Measurements from ENCODE around the gene MYO1F. TPM values are rescaled to one million over a fixed set of nuclear protein-coding genes. Genes with fewer than 3 reads are reported as not detected.
A peak's percentile ranks its signal among the peaks of the same experiment; 100 is the strongest.

MYO1F gene
- total RNA-seq, 1 experiment from 2014 or later = 0.16 TPM

DNA sequence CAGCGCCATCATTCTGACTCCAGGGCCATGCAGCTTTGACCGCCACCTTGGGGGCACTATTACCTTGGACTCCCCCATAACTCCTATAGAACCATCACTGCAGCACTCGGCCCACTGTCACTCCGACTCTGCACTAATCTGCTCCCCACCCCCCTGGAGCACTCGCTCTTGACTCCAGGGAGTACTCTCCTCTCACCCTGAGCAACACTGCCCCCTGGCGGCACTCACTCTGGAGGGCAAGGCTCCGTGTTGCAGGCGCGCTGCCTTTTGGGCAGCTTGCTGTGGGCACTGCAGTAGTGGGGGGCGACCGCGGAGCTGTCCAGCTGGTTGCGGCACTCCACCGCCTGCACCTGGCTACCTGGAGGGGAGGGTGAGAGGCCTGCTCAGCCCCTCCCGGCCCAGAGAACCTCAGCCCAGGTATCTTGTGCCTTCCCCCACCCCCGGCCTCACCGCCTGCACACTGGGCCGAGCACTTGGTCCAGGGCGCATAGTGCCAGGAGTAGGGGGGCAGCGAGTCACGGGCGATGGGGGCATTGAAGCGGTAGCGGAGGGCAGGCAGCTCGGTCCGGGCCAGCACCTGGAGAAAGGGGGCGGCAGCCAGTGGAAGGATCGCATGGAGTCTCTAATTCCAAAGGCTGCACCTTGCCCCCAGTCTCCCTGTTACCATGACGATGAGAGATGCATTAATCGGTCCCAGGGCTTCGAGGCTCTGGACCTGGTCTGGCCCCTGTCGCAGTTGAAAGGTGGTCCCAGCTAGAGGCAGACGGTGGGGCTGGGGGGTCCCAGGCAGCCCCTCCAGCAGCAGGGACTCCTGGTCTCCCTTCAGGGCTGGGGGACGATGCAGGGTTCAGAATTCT is 8.9 kb upstream of the MYO1F start:
- intact Hi-C loops (cut with micrococcal nuclease) = loop anchor here (10.0 kb wide), 1 partner anchor 489 kb away; no protein-coding TSS in a partner anchor

DNA sequence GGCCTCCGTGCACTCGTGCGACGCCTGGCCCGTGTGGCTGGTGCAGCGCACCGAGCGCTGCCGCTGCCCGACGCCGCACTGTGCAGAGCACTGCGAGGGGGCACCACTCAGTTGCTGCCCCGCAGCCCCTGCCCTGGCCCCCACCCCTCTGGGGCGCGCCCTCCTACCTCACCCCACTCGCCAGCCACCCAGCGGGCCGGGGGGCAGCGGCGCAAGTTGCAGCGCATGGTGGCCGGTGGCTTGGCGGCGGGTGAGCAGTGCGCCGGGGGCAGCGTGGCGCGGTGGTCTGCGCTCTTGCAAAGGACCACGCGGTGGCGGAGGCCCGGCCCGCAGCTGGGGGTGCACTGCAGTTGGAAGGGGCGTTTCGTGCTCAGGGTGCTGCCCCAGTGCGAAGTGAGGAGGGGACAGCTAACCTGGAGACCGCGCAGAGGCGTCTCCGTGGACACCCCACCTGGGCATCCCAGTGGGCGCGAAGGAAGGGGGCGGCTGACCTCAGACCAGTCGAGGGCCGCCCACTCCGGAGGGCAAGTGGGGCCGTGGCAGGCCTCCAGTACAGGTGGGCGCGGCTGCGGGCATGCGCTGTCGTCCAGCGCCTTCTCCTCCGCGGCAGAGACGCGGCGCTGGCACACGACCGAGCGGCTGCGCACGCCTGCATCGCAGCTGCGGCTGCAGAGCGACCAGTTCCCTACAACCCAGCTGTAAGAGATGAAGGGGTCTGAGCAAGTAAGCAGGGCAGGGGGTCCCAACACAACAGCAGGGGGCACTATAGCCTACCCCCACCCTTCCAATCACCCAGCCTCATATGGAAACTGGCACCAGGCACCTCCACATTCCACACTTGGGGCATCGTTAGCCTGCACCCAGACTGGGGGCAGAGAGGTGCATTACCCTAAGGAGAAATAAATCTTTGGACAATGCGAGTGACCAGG is 8.0 kb upstream of the MYO1F start:
- POLR2A ChIA-PET = no interaction called here
- Mint-ChIP-seq H3K4me3 (ENCODE audit: unreplicated experiment) (no peak overlapping the region), H3K27me3 (ENCODE audit: insufficient read depth, unreplicated experiment) (peaks cover 10% of the 10 kb centered on the region), H3K36me3 (ENCODE audit: insufficient read depth, unreplicated experiment) (no peaks in the 10 kb centered on the region), H3K27ac (ENCODE audit: low read depth, unreplicated experiment) (no peak overlapping the region), H3K4me1 (ENCODE audit: insufficient read depth, unreplicated experiment) (no peaks in the 10 kb centered on the region), H3K9me3 (ENCODE audit: unreplicated experiment) (no peaks in the 10 kb centered on the region)
- BruUV-seq (replicated peaks) = no TSS peak
- intact Hi-C loops (cut with micrococcal nuclease) = loop anchor here (10.0 kb wide), 1 partner anchor 490 kb away; no protein-coding TSS in a partner anchor
- DNase-seq (ENCODE audit: unreplicated experiment) = no peak
- TF ChIP-seq, protein P1, sequence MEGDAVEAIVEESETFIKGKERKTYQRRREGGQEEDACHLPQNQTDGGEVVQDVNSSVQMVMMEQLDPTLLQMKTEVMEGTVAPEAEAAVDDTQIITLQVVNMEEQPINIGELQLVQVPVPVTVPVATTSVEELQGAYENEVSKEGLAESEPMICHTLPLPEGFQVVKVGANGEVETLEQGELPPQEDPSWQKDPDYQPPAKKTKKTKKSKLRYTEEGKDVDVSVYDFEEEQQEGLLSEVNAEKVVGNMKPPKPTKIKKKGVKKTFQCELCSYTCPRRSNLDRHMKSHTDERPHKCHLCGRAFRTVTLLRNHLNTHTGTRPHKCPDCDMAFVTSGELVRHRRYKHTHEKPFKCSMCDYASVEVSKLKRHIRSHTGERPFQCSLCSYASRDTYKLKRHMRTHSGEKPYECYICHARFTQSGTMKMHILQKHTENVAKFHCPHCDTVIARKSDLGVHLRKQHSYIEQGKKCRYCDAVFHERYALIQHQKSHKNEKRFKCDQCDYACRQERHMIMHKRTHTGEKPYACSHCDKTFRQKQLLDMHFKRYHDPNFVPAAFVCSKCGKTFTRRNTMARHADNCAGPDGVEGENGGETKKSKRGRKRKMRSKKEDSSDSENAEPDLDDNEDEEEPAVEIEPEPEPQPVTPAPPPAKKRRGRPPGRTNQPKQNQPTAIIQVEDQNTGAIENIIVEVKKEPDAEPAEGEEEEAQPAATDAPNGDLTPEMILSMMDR (IDR thresholded peaks at IDR 0.05; ENCODE audit: unreplicated experiment) = no peak
- CTCF ChIA-PET = interaction anchor here (0.6 to 3.3 kb wide), 7 partner anchors 10 to 491 kb away, joined by 3 to 18 read pairs (median 4); no protein-coding TSS in a partner anchor

More for the DNA sequence above, 8.9 kb upstream of the MYO1F start:
- peak; percentile 65 for DNase-seq (ENCODE audit: unreplicated experiment)
- peaks cover 3% of the 10 kb centered on the region for H3K36me3 Mint-ChIP-seq (ENCODE audit: insufficient read depth, unreplicated experiment)
- H3K9me3 Mint-ChIP-seq (ENCODE audit: unreplicated experiment) = no peaks in the 10 kb centered on the region
- no peaks in the 10 kb centered on the region for H3K4me1 Mint-ChIP-seq (ENCODE audit: insufficient read depth, unreplicated experiment)
- POLR2A ChIA-PET = no interaction called here
- BruUV-seq (replicated peaks) = no TSS peak
- TF ChIP-seq, protein P1 (IDR thresholded peaks at IDR 0.05; ENCODE audit: unreplicated experiment) = peak; percentile 59
- no peak overlapping the region for H3K4me3 Mint-ChIP-seq (ENCODE audit: unreplicated experiment)
- CTCF ChIA-PET = interaction anchor here (0.6 to 3.3 kb wide), 14 partner anchors 8 to 590 kb away, joined by 3 to 18 read pairs (median 4); no protein-coding TSS in a partner anchor
- H3K27ac Mint-ChIP-seq (ENCODE audit: low read depth, unreplicated experiment) = no peak overlapping the region
- peaks cover 10% of the 10 kb centered on the region for H3K27me3 Mint-ChIP-seq (ENCODE audit: insufficient read depth, unreplicated experiment)

DNA sequence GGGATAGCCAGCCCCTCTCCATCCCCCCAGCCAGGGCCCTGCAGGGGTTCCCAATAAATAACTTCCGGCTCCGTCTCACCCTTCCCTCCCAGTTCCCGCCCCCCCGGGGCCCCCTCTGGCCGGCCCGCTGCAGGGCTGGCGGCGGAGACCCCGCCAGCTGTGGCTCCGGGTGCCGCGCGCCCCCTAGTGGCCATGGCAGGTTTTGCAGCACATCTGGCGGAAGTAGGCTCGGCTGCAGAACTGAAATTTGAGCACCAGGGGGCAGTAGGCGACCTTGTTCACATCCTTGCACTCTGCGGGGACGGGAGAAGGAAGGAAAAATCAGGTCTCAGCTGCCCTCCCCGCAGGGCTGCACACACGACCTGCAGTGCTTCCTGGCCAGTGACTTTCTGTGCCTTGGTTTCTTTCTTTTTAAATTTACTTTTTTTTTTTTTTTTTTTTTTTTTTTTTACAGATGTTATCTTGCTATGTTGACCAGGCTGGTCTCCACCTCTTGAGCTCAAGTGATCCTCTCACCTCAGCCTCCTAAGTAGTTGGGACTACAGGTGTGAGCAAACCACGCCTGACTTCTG is 3.6 kb upstream of the MYO1F start:
- no peak overlapping the region for H3K27ac Mint-ChIP-seq (ENCODE audit: low read depth, unreplicated experiment)
- BruUV-seq (replicated peaks) = no TSS peak
- ChIA-PET POLR2A (interaction anchor here (0.5 to 0.7 kb wide), 2 partner anchors 67 to 144 kb away, joined by 3 read pairs; partner anchors contain the start of gene ZNF414), CTCF (interaction anchor here (0.6 to 6.7 kb wide), 36 partner anchors 8 to 857 kb away, joined by 3 to 89 read pairs (median 4); partner anchors contain the start of genes OR1M1 and ZNF414)
- TF ChIP-seq, protein P1 (IDR thresholded peaks at IDR 0.05; ENCODE audit: unreplicated experiment) = peak; percentile 99
- intact Hi-C loops (cut with micrococcal nuclease) = loop anchor here (1.0 to 10.0 kb wide), 2 partner anchors 62 to 494 kb away; no protein-coding TSS in a partner anchor
- H3K36me3 Mint-ChIP-seq (ENCODE audit: insufficient read depth, unreplicated experiment) = no peaks in the 10 kb centered on the region
- peak; percentile 82 for DNase-seq (ENCODE audit: unreplicated experiment)
- H3K4me1 Mint-ChIP-seq (ENCODE audit: insufficient read depth, unreplicated experiment) = peaks cover 10% of the 10 kb centered on the region
- peaks cover 10% of the 10 kb centered on the region for H3K27me3 Mint-ChIP-seq (ENCODE audit: insufficient read depth, unreplicated experiment)
- H3K9me3 Mint-ChIP-seq (ENCODE audit: unreplicated experiment) = no peaks in the 10 kb centered on the region
- H3K4me3 Mint-ChIP-seq (ENCODE audit: unreplicated experiment) = no peak overlapping the region

Data from MCF 10A (cell line).